HepG2 (cell line): ENCODE data around the gene CXCR5. TPM values are rescaled to one million over a fixed set of nuclear protein-coding genes. Genes with fewer than 3 reads are reported as not detected.

Source experiments
- ATAC-seq: fragments of 200-7000 bp; cut with Tn5 transposase; 3 replicates; pipeline ENCODE4 v1.9.1; 2020; ENCODE audit warnings: mild to moderate bottlenecking, moderate library complexity
- BruUV-seq: library from RNA; stranded (reverse); fragments of 400-500 nt; replicated peaks from 2 replicates; lab custom pipeline; 2021; lab: Mats Ljungman, UMichigan
- CTCF ChIA-PET: fragments of 300-600 bp; formaldehyde crosslinking; extraction: SDS; loops from one replicate; lab custom pipeline; 2021; ENCODE audit warnings: low total read pairs, inconsistent platforms, low intra/inter-chr PET ratio; lab: Yijun Ruan, JAX
- POLR2A ChIA-PET: fragments of 350-600 bp; sonication (Branson Sonifier 250); formaldehyde crosslinking; loops from one replicate; lab custom pipeline; 2020; ENCODE audit warnings: antibody characterized with exemption, inconsistent platforms; lab: Yijun Ruan, JAX
- DNase-seq: peaks from one replicate; pipeline ENCODE4 v3.0.0-alpha.2; 2015; ENCODE audit warnings: low spot score
- FAIRE-seq: peaks from 3 replicates; lab custom pipeline; 2011; peaks lifted over from hg19 to GRCh38; lab: Jason Lieb, UNC
- H2AFZ ChIP-seq: one replicate; pipeline ENCODE4 v1.6.1; 2011; ENCODE audit warnings: low read length, inconsistent platforms
- H3K27ac ChIP-seq: fragments of 300-600 bp; 3 replicates; pipeline ENCODE4 v1.8.0; 2011; ENCODE audit warnings: mixed run types, mild to moderate bottlenecking, mixed read lengths, low read length, inconsistent platforms; ENCODE audit not compliant: insufficient read depth; ENCODE audit errors: extremely low read length
- H3K27me3 ChIP-seq, 2 experiments: fragments of 200-600 bp in 1 of 2; 2 replicates in 1 of 2; 3 replicates in 1 of 2; pipeline versions ENCODE4 v1.6.0 to v1.8.0; 2011; ENCODE audit warnings: low read length in 2 of 2, mild to moderate bottlenecking in 2 of 2, moderate library complexity in 2 of 2, inconsistent platforms in 1 of 2; ENCODE audit not compliant: insufficient read depth in 2 of 2, control insufficient read depth in 1 of 2
- H3K36me3 ChIP-seq, 2 experiments: fragments of 200-600 bp in 1 of 2; replicated peaks in 1 of 2; 2 replicates in 1 of 2; 3 replicates in 1 of 2; pipeline versions ENCODE4 v1.5.1 to v1.8.0; 2011; ENCODE audit warnings: low read length in 2 of 2, inconsistent platforms in 1 of 2; ENCODE audit not compliant: insufficient read depth in 2 of 2, control insufficient read depth in 1 of 2
- H3K4me1 ChIP-seq: 2 replicates; pipeline ENCODE4 v1.5.1; 2012; ENCODE audit warnings: low read length, inconsistent platforms; ENCODE audit not compliant: insufficient read depth
- H3K4me2 ChIP-seq: 2 replicates; pipeline ENCODE4 v1.6.0; 2011; ENCODE audit warnings: low read depth, low read length, inconsistent platforms
- H3K4me3 ChIP-seq, 3 experiments: fragments of 200-600 bp in 1 of 3; sonication (generic), shearing (Covaris generic) in 1 of 3; replicated peaks in 1 of 3; 2 replicates each; pipeline ENCODE4 v1.5.1; 2011 to 2016; ENCODE audit warnings: low read length in 3 of 3, inconsistent platforms in 2 of 3, low read depth in 2 of 3, mild to moderate bottlenecking in 2 of 3, control low read depth in 1 of 3, mixed read lengths in 1 of 3; ENCODE audit not compliant: insufficient read depth in 1 of 3
- H3K79me2 ChIP-seq: one replicate; pipeline ENCODE4 v1.6.1; 2011; ENCODE audit warnings: low read length, inconsistent platforms; ENCODE audit not compliant: insufficient read depth
- H3K9ac ChIP-seq: 2 replicates; pipeline ENCODE4 v1.6.0; 2011; ENCODE audit warnings: mild to moderate bottlenecking, low read depth, low read length, inconsistent platforms; ENCODE audit not compliant: insufficient read depth
- H3K9me3 ChIP-seq: 2 replicates; pipeline ENCODE4 v1.5.1; 2012; ENCODE audit warnings: mild to moderate bottlenecking, low read length
- H4K20me1 ChIP-seq: 2 replicates; pipeline ENCODE4 v1.6.0; 2011; ENCODE audit warnings: inconsistent platforms, mild to moderate bottlenecking, low read length, moderate library complexity; ENCODE audit not compliant: insufficient read depth
- ETV5 ChIP-seq: IDR thresholded peaks from 2 replicates; pipeline ENCODE4 v1.6.1; 2018; ENCODE audit warnings: missing biosample characterization, missing genetic modification reagents, inconsistent platforms, borderline replicate concordance
- GATAD2A ChIP-seq: IDR thresholded peaks from 2 replicates; pipeline ENCODE4 v1.6.1; 2016
- GZF1 ChIP-seq: sonication (generic); formaldehyde crosslinking; IDR thresholded peaks from 2 replicates; pipeline ENCODE4 v1.5.1; 2020; ENCODE audit warnings: mild to moderate bottlenecking, missing genetic modification reagents
- IKZF1 ChIP-seq: fragments of 450-650 bp; IDR thresholded peaks from 2 replicates; pipeline ENCODE4 v1.7.1; 2016
- MEIS2 ChIP-seq: sonication (generic); formaldehyde crosslinking; IDR thresholded peaks from 2 replicates; pipeline ENCODE4 v1.9.0; 2021; ENCODE audit warnings: mild to moderate bottlenecking, missing genetic modification reagents
- PLRG1 ChIP-seq: fragments of 450-650 bp; conservative IDR thresholded peaks from 2 replicates; pipeline ENCODE4 v1.6.1; 2016
- REXO4 ChIP-seq: sonication (generic); formaldehyde crosslinking; IDR thresholded peaks from 2 replicates; pipeline ENCODE4 v1.8.0; 2022; ENCODE audit warnings: missing genetic modification reagents, mild to moderate bottlenecking, borderline replicate concordance
- SP2 ChIP-seq: sonication (generic); formaldehyde crosslinking; IDR thresholded peaks from 2 replicates; pipeline ENCODE4 v1.5.1; 2020; ENCODE audit warnings: mild to moderate bottlenecking, missing genetic modification reagents
- TGIF2 ChIP-seq: IDR thresholded peaks from 2 replicates; pipeline ENCODE4 v1.6.1; 2016; ENCODE audit warnings: control low read depth, missing compliant biosample characterization
- ZBTB20 ChIP-seq: sonication (generic); formaldehyde crosslinking; IDR thresholded peaks from 2 replicates; pipeline ENCODE4 v1.8.1; 2023; ENCODE audit warnings: missing genetic modification reagents, low read depth, mild to moderate bottlenecking, borderline replicate concordance
- ZBTB38 ChIP-seq: sonication (generic); formaldehyde crosslinking; IDR thresholded peaks from 2 replicates; pipeline ENCODE4 v1.5.1; 2020; ENCODE audit warnings: mild to moderate bottlenecking, missing genetic modification reagents
- ZNF296 ChIP-seq: sonication (generic); formaldehyde crosslinking; conservative IDR thresholded peaks from 2 replicates; pipeline ENCODE4 v1.5.0; 2020; ENCODE audit warnings: mild to moderate bottlenecking, missing genetic modification reagents
- ZNF441 ChIP-seq: sonication (generic); formaldehyde crosslinking; IDR thresholded peaks from 2 replicates; pipeline ENCODE4 v1.7.0; 2021; ENCODE audit warnings: missing genetic modification reagents, borderline replicate concordance
- ZNF451 ChIP-seq: sonication (generic); formaldehyde crosslinking; IDR thresholded peaks from 2 replicates; pipeline ENCODE4 v1.5.0; 2020; ENCODE audit warnings: mild to moderate bottlenecking, missing genetic modification reagents
- ZNF550 ChIP-seq: sonication (generic); formaldehyde crosslinking; IDR thresholded peaks from 2 replicates; pipeline ENCODE4 v1.4.0; 2020; ENCODE audit warnings: mild to moderate bottlenecking, missing genetic modification reagents, borderline replicate concordance
- ZNF713 ChIP-seq: sonication (generic); formaldehyde crosslinking; IDR thresholded peaks from 2 replicates; pipeline ENCODE4 v1.4.0; 2020; ENCODE audit warnings: mild to moderate bottlenecking, missing genetic modification reagents
- ZSCAN21 ChIP-seq: sonication (generic); formaldehyde crosslinking; IDR thresholded peaks from 2 replicates; pipeline ENCODE4 v1.8.0; 2022; ENCODE audit warnings: mild to moderate bottlenecking, missing genetic modification reagents, moderate library complexity, borderline replicate concordance
- in situ Hi-C: cut with HindIII; loops from 2 replicates; pipeline ENCODE4 v1.10.0; 2017; ENCODE audit warnings: low pct_unique_long_range_greater_than_20kb; ENCODE audit not compliant: extremely low pct_ligation_motif_present
- intact Hi-C: fragments of 100-400 bp; cut with micrococcal nuclease; formaldehyde crosslinking; loops from one replicate; pipeline ENCODE4 v1.10.0; 2022; ENCODE audit not compliant: unreplicated experiment
- polyA plus RNA-seq, 8 experiments: library from polyadenylated mRNA; depleted of rRNA in 3 of 8; stranded (reverse) in 7 of 8; unstranded in 1 of 8; fragments of >200 nt; fragmentation: Illumina TruSeq in 4 of 8; extraction: Trizol in 4 of 8; gene quantifications; 2 replicates each; pipeline versions ENCODE4 v1.2.1 to v1.2.3, GENCODE V29; 2011 to 2016; ENCODE audit warnings: low read depth in 4 of 8, missing spikeins in 1 of 8, mixed read lengths in 1 of 8; ENCODE audit not compliant: insufficient read depth in 1 of 8
- total RNA-seq, 5 experiments: library from RNA; depleted of rRNA; stranded (reverse); fragments of >200 nt; fragmentation: Illumina TruSeq; extraction: Trizol; gene quantifications; 2 replicates each; pipeline ENCODE4 v1.2.3, GENCODE V29; 2016; ENCODE audit warnings: low read depth in 1 of 5
- TF ChIP-seq, protein P1 (sequence below): IDR thresholded peaks from 2 replicates; pipeline ENCODE4 v1.6.1; 2016; ENCODE audit warnings: missing biosample characterization, missing genetic modification reagents, low read depth
- TF ChIP-seq, protein P2 (sequence below): sonication (generic); formaldehyde crosslinking; IDR thresholded peaks from 2 replicates; pipeline ENCODE4 v1.5.0; 2020; ENCODE audit warnings: mild to moderate bottlenecking, missing genetic modification reagents, borderline replicate concordance

Gene CXCR5
- total and polyA plus RNA-seq, 2 of the 13 experiments (the other 11 are each of a cell fraction or from before 2014, with no cell fraction given): not detected

DNA sequence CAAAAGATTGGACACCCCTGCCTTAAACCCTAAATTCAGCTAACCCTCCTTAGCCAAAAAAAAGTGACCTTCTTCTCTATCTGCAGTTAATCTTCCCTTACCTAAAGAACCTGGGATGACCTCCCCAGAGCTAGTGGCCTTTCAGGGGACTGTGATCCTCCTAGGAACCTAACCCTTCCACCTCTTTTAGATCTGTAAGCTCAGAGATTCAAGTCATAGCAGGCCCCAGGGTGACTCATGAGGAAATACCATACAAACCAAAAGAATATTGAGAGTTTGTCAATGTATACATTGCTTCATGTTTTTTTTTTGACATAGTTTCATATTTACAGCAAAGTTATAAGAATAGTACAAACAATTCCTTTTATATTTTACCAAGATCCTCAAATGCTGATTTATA, 38.3 kb upstream of the CXCR5 start:
- in situ Hi-C loops: no loop called here
- ATAC-seq: no peak
- no TSS peak for BruUV-seq
- DNase-seq: no peak
- H3K27ac ChIP-seq: no peak overlapping the region
- intact Hi-C loops: no loop called here
- ChIA-PET POLR2A (no interaction called here), CTCF (no interaction called here)
- H3K36me3 ChIP-seq: no peaks in the 10 kb centered on the region
- no peaks in the 10 kb centered on the region for H4K20me1 ChIP-seq
- no peak overlapping the region for H3K4me3 ChIP-seq
- no peak overlapping the region for H3K9ac ChIP-seq
- peaks cover 25% of the 10 kb centered on the region for H3K4me1 ChIP-seq
- H3K9me3 ChIP-seq: no peaks in the 10 kb centered on the region
- no peaks in the 10 kb centered on the region for H3K79me2 ChIP-seq
- H3K27me3 ChIP-seq: no peaks in the 10 kb centered on the region
- no peak overlapping the region for H2AFZ ChIP-seq
- FAIRE-seq: no peak
- no peak overlapping the region for H3K4me2 ChIP-seq
- TF ChIP-seq ZSCAN21 (CRISPR knock-in tag) (no peak), PLRG1 (no peak), ZNF441 (no peak), ETV5 (CRISPR knock-in tag) (no peak), IKZF1 (no peak), SP2 (no peak), ZBTB20 (no peak), MEIS2 (CRISPR knock-in tag) (no peak), ZNF713 (CRISPR knock-in tag) (no peak), GZF1 (CRISPR knock-in tag) (no peak), ZBTB38 (CRISPR knock-in tag) (no peak), ZNF296 (CRISPR knock-in tag) (no peak), REXO4 (no peak), ZNF451 (CRISPR knock-in tag) (no peak), GATAD2A (CRISPR knock-in tag) (no peak), ZNF550 (CRISPR knock-in tag) (no peak), TGIF2 (no peak)
- TF ChIP-seq, protein P1, sequence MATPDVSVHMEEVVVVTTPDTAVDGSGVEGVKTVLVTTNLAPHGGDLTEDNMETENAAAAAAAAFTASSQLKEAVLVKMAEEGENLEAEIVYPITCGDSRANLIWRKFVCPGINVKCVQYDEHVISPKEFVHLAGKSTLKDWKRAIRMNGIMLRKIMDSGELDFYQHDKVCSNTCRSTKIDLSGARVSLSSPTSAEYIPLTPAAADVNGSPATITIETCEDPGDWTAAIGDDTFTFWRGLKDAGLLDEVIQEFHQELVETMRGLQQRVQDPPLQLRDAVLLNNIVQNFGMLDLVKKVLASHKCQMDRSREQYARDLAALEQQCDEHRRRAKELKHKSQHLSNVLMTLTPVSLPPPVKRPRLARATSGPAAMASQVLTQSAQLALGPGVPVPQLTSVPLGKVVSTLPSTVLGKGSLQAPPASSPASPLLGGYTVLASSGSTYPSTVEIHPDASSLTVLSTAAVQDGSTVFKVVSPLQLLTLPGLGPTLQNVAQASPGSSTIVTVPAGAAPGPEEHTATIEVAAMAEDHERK: no peak
- TF ChIP-seq, protein P2, sequence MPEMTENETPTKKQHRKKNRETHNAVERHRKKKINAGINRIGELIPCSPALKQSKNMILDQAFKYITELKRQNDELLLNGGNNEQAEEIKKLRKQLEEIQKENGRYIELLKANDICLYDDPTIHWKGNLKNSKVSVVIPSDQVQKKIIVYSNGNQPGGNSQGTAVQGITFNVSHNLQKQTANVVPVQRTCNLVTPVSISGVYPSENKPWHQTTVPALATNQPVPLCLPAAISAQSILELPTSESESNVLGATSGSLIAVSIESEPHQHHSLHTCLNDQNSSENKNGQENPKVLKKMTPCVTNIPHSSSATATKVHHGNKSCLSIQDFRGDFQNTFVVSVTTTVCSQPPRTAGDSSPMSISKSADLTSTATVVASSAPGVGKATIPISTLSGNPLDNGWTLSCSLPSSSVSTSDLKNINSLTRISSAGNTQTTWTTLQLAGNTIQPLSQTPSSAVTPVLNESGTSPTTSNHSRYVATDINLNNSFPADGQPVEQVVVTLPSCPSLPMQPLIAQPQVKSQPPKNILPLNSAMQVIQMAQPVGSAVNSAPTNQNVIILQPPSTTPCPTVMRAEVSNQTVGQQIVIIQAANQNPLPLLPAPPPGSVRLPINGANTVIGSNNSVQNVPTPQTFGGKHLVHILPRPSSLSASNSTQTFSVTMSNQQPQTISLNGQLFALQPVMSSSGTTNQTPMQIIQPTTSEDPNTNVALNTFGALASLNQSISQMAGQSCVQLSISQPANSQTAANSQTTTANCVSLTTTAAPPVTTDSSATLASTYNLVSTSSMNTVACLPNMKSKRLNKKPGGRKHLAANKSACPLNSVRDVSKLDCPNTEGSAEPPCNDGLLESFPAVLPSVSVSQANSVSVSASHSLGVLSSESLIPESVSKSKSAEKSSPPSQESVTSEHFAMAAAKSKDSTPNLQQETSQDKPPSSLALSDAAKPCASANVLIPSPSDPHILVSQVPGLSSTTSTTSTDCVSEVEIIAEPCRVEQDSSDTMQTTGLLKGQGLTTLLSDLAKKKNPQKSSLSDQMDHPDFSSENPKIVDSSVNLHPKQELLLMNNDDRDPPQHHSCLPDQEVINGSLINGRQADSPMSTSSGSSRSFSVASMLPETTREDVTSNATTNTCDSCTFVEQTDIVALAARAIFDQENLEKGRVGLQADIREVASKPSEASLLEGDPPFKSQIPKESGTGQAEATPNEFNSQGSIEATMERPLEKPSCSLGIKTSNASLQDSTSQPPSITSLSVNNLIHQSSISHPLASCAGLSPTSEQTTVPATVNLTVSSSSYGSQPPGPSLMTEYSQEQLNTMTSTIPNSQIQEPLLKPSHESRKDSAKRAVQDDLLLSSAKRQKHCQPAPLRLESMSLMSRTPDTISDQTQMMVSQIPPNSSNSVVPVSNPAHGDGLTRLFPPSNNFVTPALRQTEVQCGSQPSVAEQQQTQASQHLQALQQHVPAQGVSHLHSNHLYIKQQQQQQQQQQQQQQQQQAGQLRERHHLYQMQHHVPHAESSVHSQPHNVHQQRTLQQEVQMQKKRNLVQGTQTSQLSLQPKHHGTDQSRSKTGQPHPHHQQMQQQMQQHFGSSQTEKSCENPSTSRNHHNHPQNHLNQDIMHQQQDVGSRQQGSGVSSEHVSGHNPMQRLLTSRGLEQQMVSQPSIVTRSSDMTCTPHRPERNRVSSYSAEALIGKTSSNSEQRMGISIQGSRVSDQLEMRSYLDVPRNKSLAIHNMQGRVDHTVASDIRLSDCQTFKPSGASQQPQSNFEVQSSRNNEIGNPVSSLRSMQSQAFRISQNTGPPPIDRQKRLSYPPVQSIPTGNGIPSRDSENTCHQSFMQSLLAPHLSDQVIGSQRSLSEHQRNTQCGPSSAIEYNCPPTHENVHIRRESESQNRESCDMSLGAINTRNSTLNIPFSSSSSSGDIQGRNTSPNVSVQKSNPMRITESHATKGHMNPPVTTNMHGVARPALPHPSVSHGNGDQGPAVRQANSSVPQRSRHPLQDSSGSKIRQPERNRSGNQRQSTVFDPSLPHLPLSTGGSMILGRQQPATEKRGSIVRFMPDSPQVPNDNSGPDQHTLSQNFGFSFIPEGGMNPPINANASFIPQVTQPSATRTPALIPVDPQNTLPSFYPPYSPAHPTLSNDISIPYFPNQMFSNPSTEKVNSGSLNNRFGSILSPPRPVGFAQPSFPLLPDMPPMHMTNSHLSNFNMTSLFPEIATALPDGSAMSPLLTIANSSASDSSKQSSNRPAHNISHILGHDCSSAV (CRISPR knock-in tag): no peak
